Keratinocyte (primary cell): ENCODE data around the gene GATA2.

Source experiments
- EZH2 ChIP-seq: IDR thresholded peaks from one replicate; pipeline ENCODE4 v1.6.1; 2012; ENCODE audit warnings: inconsistent platforms, mild to moderate bottlenecking, low read length, moderate library complexity
- TF ChIP-seq, protein P1 (sequence below), 3 experiments: IDR thresholded peaks in 1 of 3; conservative IDR thresholded peaks in 1 of 3; optimal IDR thresholded peaks in 1 of 3; 2 replicates in 2 of 3; 3 replicates in 1 of 3; pipeline versions ENCODE3 to v1.5.1; 2011; ENCODE audit warnings: low read length in 3 of 3, mild to moderate bottlenecking in 3 of 3, moderate library complexity in 2 of 3, control low read depth in 1 of 3, inconsistent platforms in 1 of 3; ENCODE audit not compliant: insufficient read depth in 2 of 3; ENCODE audit errors: extremely low read depth in 1 of 3

DNA sequence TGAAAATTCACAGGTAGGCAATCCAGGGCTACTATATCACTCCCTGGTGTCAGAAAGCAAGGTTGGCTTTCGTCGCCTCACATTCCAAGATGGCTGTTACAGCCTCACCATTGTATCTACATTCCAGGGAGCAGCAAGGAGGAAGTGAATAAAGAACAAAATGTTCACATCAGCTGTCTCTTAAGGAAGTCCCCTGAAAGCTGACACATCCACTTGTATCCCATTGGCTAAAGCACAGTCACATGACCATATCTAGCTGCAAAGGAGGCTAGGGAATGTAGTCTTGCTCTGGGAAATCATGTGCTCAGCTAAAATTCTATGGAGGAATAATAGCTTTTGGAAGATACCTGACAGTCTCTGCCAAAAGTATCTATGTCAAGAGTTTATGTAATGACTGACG, 12.8 kb upstream of the GATA2 start:
- TF ChIP-seq, protein P1, sequence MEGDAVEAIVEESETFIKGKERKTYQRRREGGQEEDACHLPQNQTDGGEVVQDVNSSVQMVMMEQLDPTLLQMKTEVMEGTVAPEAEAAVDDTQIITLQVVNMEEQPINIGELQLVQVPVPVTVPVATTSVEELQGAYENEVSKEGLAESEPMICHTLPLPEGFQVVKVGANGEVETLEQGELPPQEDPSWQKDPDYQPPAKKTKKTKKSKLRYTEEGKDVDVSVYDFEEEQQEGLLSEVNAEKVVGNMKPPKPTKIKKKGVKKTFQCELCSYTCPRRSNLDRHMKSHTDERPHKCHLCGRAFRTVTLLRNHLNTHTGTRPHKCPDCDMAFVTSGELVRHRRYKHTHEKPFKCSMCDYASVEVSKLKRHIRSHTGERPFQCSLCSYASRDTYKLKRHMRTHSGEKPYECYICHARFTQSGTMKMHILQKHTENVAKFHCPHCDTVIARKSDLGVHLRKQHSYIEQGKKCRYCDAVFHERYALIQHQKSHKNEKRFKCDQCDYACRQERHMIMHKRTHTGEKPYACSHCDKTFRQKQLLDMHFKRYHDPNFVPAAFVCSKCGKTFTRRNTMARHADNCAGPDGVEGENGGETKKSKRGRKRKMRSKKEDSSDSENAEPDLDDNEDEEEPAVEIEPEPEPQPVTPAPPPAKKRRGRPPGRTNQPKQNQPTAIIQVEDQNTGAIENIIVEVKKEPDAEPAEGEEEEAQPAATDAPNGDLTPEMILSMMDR (optimal IDR thresholded peaks at IDR 0.05 in 1 of 3, IDR thresholded peaks at IDR 0.05 in 1 of 3, conservative IDR thresholded peaks at IDR 0.05 in 1 of 3; ENCODE audit: extremely low read depth in 1 of 3, insufficient read depth in 2 of 3, low read length in 3 of 3), result no peak
- no peak for TF ChIP-seq EZH2
